Mesangial cell (primary cell): ENCODE results near the gene CARD6. TPM values are rescaled to one million over a fixed set of nuclear protein-coding genes. Genes with fewer than 3 reads are reported as not detected.

ENCODE experiments used
- total RNA-seq: library from RNA; depleted of rRNA; stranded (reverse); fragments of >200 nt; gene quantifications from 2 replicates; pipeline ENCODE4 v1.2.3, GENCODE V29; 2015

The CARD6 gene, protein sequence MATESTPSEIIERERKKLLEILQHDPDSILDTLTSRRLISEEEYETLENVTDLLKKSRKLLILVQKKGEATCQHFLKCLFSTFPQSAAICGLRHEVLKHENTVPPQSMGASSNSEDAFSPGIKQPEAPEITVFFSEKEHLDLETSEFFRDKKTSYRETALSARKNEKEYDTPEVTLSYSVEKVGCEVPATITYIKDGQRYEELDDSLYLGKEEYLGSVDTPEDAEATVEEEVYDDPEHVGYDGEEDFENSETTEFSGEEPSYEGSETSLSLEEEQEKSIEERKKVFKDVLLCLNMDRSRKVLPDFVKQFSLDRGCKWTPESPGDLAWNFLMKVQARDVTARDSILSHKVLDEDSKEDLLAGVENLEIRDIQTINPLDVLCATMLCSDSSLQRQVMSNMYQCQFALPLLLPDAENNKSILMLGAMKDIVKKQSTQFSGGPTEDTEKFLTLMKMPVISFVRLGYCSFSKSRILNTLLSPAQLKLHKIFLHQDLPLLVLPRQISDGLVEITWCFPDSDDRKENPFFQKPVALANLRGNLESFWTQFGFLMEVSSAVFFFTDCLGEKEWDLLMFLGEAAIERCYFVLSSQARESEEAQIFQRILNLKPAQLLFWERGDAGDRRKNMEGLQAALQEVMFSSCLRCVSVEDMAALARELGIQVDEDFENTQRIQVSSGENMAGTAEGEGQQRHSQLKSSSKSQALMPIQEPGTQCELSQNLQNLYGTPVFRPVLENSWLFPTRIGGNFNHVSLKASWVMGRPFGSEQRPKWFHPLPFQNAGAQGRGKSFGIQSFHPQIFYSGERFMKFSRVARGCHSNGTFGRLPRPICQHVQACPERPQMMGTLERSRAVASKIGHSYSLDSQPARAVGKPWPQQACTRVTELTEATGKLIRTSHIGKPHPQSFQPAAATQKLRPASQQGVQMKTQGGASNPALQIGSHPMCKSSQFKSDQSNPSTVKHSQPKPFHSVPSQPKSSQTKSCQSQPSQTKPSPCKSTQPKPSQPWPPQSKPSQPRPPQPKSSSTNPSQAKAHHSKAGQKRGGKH
- total RNA-seq: 0.38 and 0.65 TPM in 2 replicates

GRCh38 chr5:40841068-40841805 lies at the start of gene CARD6:
Gene CARD6 (plus strand): TSS chr5:40841367. CDS start chr5:40841383, 16 bp downstream.

DNA sequence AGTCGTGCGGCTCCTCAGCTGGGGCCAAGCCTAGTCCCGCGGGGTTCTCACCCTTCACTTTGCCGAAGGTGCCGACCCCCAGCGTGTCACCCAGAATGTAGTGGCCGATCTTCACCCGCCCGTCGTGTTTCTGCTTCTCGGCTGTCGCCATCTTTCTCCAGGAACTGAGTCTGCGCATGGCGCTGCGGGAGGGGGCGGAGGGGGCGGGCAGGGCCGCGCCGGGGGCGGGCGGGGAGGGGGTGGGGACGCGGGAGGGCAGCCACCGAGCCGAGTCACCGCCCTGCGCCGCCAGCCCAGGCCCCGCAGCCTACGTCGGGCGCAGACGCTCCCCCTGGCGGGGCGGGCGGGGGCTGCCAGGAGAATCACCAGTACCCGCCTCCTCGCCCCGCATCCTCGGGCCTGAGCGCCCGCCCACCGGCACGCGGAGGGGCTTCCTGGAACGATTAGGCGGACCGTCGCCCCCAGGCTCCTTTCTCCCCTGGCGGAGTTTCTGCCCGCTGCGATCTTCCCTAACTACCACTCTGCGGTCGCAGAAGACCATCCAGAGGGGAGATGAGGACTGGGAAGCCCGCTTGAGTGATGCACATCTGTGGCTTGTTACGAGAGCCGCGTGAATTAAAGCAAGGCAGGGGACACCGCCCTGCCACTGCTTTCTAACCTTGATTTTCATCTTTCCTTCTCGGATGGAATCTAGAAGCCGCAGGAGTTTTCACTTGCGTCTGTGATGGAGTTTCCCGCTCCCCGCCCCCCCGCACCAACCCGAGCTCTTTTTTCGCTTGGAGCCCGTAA lies 43.0 kb upstream of the CARD6 start, which contains the start of gene PRKAA1:
Gene PRKAA1 (minus strand): TSS at position 363 of the 789 bp plus-strand sequence. CDS start 185 bp downstream, at position 178.

GRCh38 chr5:40834849-40835787 lies 6.0 kb upstream of the CARD6 start, which contains the start of gene RPL37:
Gene RPL37 (minus strand): TSS chr5:40835222. CDS start chr5:40835185, 37 bp downstream.

GRCh38 chr5:40909264-40909663 lies 68.1 kb downstream of the CARD6 start, which contains the start of gene C7:
Gene C7 (plus strand): TSS chr5:40909497. CDS start chr5:40909611, 114 bp downstream.

Other genes starting within 250 kb of the CARD6 start
- gene PTGER4, start 161.5 kb upstream of the CARD6 start, total RNA-seq: 20.7 and 77.4 TPM in 2 replicates
- gene TTC33, start 85.4 kb upstream of the CARD6 start, total RNA-seq: 3.7 TPM in 2 replicates
- gene PRKAA1, start 43.0 kb upstream of the CARD6 start, total RNA-seq: 31.8 and 36.4 TPM in 2 replicates
- gene RPL37, start 6.1 kb upstream of the CARD6 start, total RNA-seq: 53.1 and 184 TPM in 2 replicates
- gene C7, start 68.1 kb downstream of the CARD6 start, total RNA-seq: 0.38 TPM in 1 of 2 replicates, not detected in the other
- not detected in 2 replicates for gene MROH2B, start 230.0 kb downstream of the CARD6 start, total RNA-seq